ENCODE results near the gene DLG5.

The DLG5 gene

GRCh38 chr10:77877441-77878344 lies 48.9 kb downstream of the DLG5 start:
- peak; percentile 38 for DNase-seq (ENCODE audit: low read depth)
- no peak for TF ChIP-seq CTCF (IDR thresholded peaks at IDR 0.05; ENCODE audit: low read depth, low read length, missing control alignments)
- H3K4me3 ChIP-seq (ENCODE audit: low read depth, low read length): no peak overlapping the region

- no peak for DNase-seq (ENCODE audit: low read depth)
- H3K4me3 ChIP-seq (ENCODE audit: low read depth, low read length): no peak overlapping the region
- no peak for TF ChIP-seq CTCF (IDR thresholded peaks at IDR 0.05; ENCODE audit: low read depth, low read length, missing control alignments)
Observed at GRCh38 chr10:77875730-77876129, 50.8 kb downstream of the DLG5 start.

GRCh38 chr10:77874872-77875271 lies 51.7 kb downstream of the DLG5 start:
- no peak overlapping the region for H3K4me3 ChIP-seq (ENCODE audit: low read depth, low read length)
- no peak for TF ChIP-seq CTCF (IDR thresholded peaks at IDR 0.05; ENCODE audit: low read depth, low read length, missing control alignments)
- DNase-seq (ENCODE audit: low read depth): no peak

GRCh38 chr10:77873536-77874380 lies 52.8 kb downstream of the DLG5 start:
- no peak for TF ChIP-seq CTCF (IDR thresholded peaks at IDR 0.05; ENCODE audit: low read depth, low read length, missing control alignments)
- peak; percentile 53 for DNase-seq (ENCODE audit: low read depth)
- peak overlapping the region; percentile 28 for H3K4me3 ChIP-seq (ENCODE audit: low read depth, low read length)

GRCh38 chr10:77872947-77873535 lies 53.5 kb downstream of the DLG5 start:
- no peak overlapping the region for H3K4me3 ChIP-seq (ENCODE audit: low read depth, low read length)
- no peak for TF ChIP-seq CTCF (IDR thresholded peaks at IDR 0.05; ENCODE audit: low read depth, low read length, missing control alignments)
- DNase-seq (ENCODE audit: low read depth): no peak

GRCh38 chr10:77872151-77872946 lies 54.2 kb downstream of the DLG5 start:
- H3K4me3 ChIP-seq (ENCODE audit: low read depth, low read length): no peak overlapping the region
- no peak for TF ChIP-seq CTCF (IDR thresholded peaks at IDR 0.05; ENCODE audit: low read depth, low read length, missing control alignments)
- DNase-seq (ENCODE audit: low read depth): no peak
